C1 segment of cervical spinal cord (tissue), 14 donors: ENCODE measurements around the gene C9orf153.
A peak's percentile ranks its signal among the peaks of the same experiment; 100 is the strongest.
"Not testable (repeated sequence)": the region's sequence is repeated elsewhere in the genome, so short reads cannot be mapped to it uniquely, and the experiment has no call there.

Experiments
- DNase-seq, 14 donors: peaks; one replicate each; lab custom pipeline; 2025; lab: John Stamatoyannopoulos, UW

C9orf153 gene

GRCh38 chr9:86259557-86259956 is at the start of gene C9orf153:
Gene C9orf153 (minus strand): TSS chr9:86259657. CDS start chr9:86229603, 30,054 bp downstream.
- DNase-seq: no peak

- DNase-seq: no peak
Measured at GRCh38 chr9:86308687-86309086, 49.2 kb upstream of the C9orf153 start.

GRCh38 chr9:86304236-86304730 is 44.8 kb upstream of the C9orf153 start:
- no peak for DNase-seq

- no peak for DNase-seq
Measured at GRCh38 chr9:86303316-86303975, 44.0 kb upstream of the C9orf153 start.

GRCh38 chr9:86301686-86302085 is 42.2 kb upstream of the C9orf153 start:
- no peak for DNase-seq

GRCh38 chr9:86300701-86301100 is 41.2 kb upstream of the C9orf153 start:
- no peak for DNase-seq

- no peak for DNase-seq
Measured at GRCh38 chr9:86298873-86299272, 39.4 kb upstream of the C9orf153 start.

GRCh38 chr9:86290341-86290740 is 30.9 kb upstream of the C9orf153 start:
- DNase-seq: not testable (repeated sequence)

- no peak for DNase-seq
Measured at GRCh38 chr9:86288499-86289198, 29.2 kb upstream of the C9orf153 start.

GRCh38 chr9:86287013-86287412 is 27.6 kb upstream of the C9orf153 start:
- DNase-seq: peak in 1 of 14 donors; percentile 2

- no peak for DNase-seq
Measured at GRCh38 chr9:86286278-86286677, 26.8 kb upstream of the C9orf153 start.

- no peak for DNase-seq
Measured at GRCh38 chr9:86285261-86285660, 25.8 kb upstream of the C9orf153 start.

GRCh38 chr9:86282979-86283535 is 23.6 kb upstream of the C9orf153 start:
- peak in 3 of 14 donors; percentile 56 to 71 (median 67) for DNase-seq

GRCh38 chr9:86282077-86282978 is 22.9 kb upstream of the C9orf153 start, which contains the start of gene ISCA1:
Gene ISCA1 (minus strand): TSS chr9:86282538. CDS start chr9:86282458, 80 bp downstream.
- DNase-seq: peak; percentile 70 to 96 (median 89)

GRCh38 chr9:86281593-86282076 is 22.2 kb upstream of the C9orf153 start:
- peak in 1 of 14 donors; percentile 79 for DNase-seq

- no peak for DNase-seq
Measured at GRCh38 chr9:86280580-86280979, 21.1 kb upstream of the C9orf153 start.

GRCh38 chr9:86279839-86280238 is 20.4 kb upstream of the C9orf153 start:
- DNase-seq: no peak

- DNase-seq: no peak
Measured at GRCh38 chr9:86277072-86277471, 17.6 kb upstream of the C9orf153 start.

- no peak for DNase-seq
Measured at GRCh38 chr9:86275962-86276361, 16.5 kb upstream of the C9orf153 start.

- no peak for DNase-seq
Measured at GRCh38 chr9:86274821-86275643, 15.6 kb upstream of the C9orf153 start.
